ENCODE results near the gene PEMT.

- TF ChIP-seq CTCF (conservative IDR thresholded peaks at IDR 0.05 in 1 of 2, IDR thresholded peaks at IDR 0.05 in 1 of 2; ENCODE audit: low read depth in 1 of 2, low read length in 2 of 2) (no peak), EZH2 (IDR thresholded peaks at IDR 0.05; ENCODE audit: low read length, missing control alignments) (no peak)
These were observed 68.3 kb downstream of the PEMT start for GRCh38 chr17:17523001-17523730.

Measured in fibroblast of lung (primary cell).